GM12865 (cell line): ENCODE measurements around the gene CTBP1.

Experiments used
- DNase-seq: peaks from one replicate; pipeline ENCODE4 v3.0.0; 2010; ENCODE audit warnings: low read depth
- H3K4me3 ChIP-seq: 2 replicates; pipeline ENCODE4 v1.5.1; 2011; ENCODE audit warnings: mild to moderate bottlenecking, low read depth, low read length, control low read depth
- TF ChIP-seq, protein P1 (sequence below): IDR thresholded peaks from 2 replicates; pipeline ENCODE4 v1.5.1; 2011; ENCODE audit warnings: low read length, control low read depth, low read depth, inconsistent platforms; ENCODE audit not compliant: insufficient read depth; ENCODE audit errors: missing control alignments

CTBP1 gene

GRCh38 chr4:1231637-1232360, 17.1 kb downstream of the CTBP1 start:
- H3K4me3 ChIP-seq: no peak overlapping the region
- DNase-seq: no peak
- TF ChIP-seq, protein P1, sequence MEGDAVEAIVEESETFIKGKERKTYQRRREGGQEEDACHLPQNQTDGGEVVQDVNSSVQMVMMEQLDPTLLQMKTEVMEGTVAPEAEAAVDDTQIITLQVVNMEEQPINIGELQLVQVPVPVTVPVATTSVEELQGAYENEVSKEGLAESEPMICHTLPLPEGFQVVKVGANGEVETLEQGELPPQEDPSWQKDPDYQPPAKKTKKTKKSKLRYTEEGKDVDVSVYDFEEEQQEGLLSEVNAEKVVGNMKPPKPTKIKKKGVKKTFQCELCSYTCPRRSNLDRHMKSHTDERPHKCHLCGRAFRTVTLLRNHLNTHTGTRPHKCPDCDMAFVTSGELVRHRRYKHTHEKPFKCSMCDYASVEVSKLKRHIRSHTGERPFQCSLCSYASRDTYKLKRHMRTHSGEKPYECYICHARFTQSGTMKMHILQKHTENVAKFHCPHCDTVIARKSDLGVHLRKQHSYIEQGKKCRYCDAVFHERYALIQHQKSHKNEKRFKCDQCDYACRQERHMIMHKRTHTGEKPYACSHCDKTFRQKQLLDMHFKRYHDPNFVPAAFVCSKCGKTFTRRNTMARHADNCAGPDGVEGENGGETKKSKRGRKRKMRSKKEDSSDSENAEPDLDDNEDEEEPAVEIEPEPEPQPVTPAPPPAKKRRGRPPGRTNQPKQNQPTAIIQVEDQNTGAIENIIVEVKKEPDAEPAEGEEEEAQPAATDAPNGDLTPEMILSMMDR: no peak

DNA sequence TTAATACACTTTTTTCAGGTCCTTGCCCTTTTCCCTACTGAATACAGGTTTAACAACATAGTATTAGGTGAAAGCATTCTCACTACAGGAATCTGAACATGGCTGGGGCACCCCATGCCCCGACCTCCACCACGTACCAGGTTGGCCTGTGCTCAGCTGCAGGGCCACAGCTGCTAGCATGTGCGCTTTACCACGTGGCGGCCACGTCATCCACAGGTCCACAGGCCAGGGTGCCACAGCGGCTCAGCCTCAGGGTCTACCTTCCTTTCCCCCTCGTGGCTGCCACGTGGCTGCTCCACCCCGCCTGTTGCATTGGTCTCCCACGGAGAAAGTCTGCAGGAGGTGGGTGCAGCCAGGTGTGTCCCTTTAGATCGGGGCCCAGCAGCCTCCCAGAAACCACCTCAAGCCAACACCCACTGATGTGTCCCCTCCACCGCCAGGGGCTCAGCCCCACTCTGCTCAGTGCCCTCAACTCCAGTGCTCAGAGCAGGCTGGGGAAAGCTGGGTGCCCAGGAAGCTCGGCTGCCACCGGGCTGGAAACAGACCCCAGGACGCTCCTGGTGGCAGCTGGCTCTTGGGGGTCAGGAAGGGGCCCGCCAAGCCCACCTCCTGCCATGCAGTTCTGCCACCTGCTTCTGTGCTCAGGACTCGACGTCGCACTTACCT, 17.8 kb downstream of the CTBP1 start:
- H3K4me3 ChIP-seq: no peak overlapping the region
- TF ChIP-seq, protein P1: no peak
- no peak for DNase-seq

DNA sequence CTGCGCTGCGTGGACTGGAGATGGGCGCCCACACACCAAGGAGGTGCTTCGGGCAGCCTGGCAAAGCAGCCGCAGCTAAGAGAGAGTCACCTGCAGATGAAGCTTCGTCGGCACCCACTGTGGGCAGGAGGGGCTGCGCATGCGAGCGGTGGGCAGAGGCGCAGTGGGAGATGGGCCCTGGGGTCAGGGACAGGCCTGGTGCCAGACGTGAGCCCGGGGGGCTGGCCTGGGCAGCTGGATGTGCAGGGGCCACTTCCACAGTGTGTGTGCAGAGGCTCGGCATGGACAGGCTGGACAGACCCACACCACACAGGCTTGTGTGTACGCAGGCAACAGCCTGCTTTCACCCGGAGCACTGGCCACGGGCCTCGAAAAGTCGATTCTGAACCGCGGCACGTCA, 18.6 kb downstream of the CTBP1 start:
- no peak overlapping the region for H3K4me3 ChIP-seq
- TF ChIP-seq, protein P1: no peak
- no peak for DNase-seq

- H3K4me3 ChIP-seq: no peak overlapping the region
- no peak for DNase-seq
- TF ChIP-seq, protein P1: no peak
Measured at GRCh38 chr4:1229117-1229849, 19.6 kb downstream of the CTBP1 start.

- TF ChIP-seq, protein P1: no peak
- no peak for DNase-seq
- no peak overlapping the region for H3K4me3 ChIP-seq
Measured at GRCh38 chr4:1227816-1228215, 21.1 kb downstream of the CTBP1 start.

DNA sequence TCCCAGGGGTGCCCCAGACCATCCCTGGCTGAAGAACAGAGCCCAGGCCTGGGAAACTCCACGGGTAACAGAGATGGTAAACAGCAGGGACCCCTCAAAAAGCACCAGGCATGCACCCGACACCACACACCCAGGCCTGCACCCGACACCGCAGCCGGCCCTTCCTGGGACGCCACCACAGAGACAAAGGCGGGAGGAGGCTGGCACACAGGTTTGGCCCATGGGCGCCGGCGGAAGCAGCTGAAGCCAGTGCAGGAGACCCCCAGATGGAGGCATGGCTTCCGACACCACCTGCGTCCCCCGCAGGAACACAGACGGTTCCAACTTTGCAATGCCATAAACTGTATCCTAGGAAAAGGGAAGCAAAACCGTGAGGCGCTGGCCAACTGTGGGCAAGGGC, 22.3 kb downstream of the CTBP1 start:
- TF ChIP-seq, protein P1: no peak
- no peak for DNase-seq
- no peak overlapping the region for H3K4me3 ChIP-seq
